ENCODE data around the gene SOX1.
A peak's percentile ranks its signal among the peaks of the same experiment; 100 is the strongest.

The SOX1 gene

DNA sequence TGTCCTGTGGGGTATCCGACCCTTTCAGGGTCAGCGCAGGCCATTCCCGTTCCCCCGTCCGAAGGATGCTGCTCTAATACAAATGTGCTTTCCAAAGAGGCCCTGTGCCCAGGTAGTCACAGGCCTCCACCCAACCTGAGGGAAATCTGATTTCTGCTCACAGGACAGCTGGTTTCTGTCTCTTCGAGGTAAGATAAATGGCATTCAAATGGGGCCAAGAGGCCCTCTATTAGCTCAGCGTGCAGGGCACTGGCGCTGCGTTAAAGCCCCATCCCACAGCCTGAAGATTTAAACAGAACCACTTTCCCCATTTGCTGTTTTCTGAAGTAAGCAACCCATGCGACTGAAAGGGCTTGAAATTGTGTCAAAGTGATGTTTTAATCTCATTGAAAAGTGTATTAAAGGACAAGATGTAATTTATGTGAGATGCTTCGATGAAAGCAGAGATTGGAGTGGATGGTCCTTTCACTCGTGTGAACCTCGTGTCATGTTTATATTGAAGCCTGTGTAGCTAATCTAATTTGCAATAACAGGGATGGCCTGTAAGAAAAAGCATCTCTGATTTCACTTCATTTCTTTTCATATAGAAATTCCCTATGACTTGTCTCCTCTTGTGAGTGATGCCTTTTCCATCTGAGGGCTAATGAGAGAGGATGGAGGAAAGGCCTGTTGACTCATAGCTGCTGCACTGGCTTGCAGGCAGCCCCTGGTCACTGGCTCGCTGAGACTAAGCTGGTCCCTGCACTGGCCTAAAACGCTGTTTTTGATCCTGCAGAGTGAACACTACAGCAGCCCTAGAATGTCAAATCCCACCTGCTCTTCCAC lies 7.3 kb upstream of the SOX1 start:
- no peak for DNase-seq

- no peak for DNase-seq
Observed at GRCh38 chr13:112060282-112060830, 6.6 kb upstream of the SOX1 start.

DNA sequence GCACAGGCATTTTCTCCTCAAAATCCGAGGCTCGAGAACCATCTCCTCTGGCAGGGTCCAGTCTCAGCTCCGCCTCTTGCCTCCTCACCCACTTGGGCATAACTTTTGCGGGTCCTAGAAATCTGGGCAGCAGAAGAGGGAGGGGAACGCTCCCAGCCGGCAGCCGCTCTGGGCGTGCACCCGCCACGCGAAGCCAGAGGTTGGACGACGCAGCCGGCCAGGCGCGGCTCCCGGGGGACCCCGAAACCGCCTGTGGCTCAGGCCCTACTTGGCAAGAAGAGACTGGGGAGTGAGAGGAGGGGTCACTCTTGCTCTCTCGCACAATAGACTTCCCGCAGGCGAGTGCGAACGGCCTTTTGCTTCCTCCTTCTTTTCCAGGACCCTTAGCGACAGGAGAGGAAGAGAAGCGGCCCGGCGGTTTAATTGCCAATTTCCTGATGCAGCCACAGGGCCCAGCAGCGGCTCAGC lies 6.0 kb upstream of the SOX1 start:
- no peak for DNase-seq

GRCh38 chr13:112061367-112062061 lies 5.4 kb upstream of the SOX1 start:
- no peak for DNase-seq

- DNase-seq: no peak
Observed at GRCh38 chr13:112062072-112062567, 4.8 kb upstream of the SOX1 start.

DNA sequence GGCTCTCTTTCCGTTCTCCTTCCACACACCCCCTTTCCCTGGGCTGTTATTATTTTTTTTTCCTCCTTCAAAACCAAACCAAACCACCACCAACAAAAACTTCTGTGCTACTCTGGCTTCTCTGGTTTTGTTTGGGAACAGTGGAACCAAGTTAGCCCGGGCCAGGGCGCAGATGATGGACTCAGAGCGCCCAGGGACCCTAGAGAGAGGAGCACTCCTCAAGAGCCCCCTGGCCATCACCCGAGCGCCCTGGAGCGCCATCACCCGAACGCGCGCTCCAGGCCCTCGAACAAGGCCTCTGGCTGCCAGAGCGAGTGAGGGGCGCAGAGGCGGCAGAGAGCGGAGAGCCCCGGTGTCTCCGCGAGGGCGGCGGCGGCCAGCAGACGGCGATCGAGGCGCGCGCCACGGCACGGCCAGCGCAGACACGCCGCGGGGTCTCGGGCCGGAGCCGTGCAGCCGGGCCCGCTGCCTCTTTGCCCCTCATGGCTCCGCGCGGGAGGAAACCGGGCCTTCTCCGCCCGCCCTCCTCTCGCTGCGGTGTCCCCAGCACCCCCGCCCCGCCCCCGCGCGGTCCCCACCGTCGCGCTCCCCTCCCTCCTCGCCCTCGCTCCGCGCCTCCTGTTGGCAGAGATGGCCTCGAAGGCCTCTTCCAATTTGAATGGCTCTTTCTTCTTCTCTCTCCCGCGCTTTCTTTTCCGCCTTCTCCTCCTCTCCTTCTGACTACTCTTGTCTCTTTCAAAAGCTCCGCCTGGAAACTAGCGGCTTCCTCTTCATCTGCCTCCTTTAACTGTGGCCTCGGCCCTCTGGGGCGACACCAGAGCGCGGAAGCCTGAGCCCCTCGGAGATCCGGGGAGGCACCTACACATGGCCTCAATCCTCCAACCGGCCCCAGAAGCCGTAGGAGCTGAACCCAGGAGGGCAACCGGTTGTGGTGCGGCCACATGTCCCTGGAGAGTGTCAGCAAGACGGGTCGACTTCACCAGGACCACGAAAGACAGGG lies 4.1 kb upstream of the SOX1 start:
- DNase-seq: no peak

GRCh38 chr13:112063807-112064206 lies 3.1 kb upstream of the SOX1 start:
- DNase-seq: no peak

- DNase-seq: no peak
Observed at GRCh38 chr13:112064222-112064621, 2.7 kb upstream of the SOX1 start.

GRCh38 chr13:112065521-112065866 lies 1.5 kb upstream of the SOX1 start:
- DNase-seq: no peak

DNA sequence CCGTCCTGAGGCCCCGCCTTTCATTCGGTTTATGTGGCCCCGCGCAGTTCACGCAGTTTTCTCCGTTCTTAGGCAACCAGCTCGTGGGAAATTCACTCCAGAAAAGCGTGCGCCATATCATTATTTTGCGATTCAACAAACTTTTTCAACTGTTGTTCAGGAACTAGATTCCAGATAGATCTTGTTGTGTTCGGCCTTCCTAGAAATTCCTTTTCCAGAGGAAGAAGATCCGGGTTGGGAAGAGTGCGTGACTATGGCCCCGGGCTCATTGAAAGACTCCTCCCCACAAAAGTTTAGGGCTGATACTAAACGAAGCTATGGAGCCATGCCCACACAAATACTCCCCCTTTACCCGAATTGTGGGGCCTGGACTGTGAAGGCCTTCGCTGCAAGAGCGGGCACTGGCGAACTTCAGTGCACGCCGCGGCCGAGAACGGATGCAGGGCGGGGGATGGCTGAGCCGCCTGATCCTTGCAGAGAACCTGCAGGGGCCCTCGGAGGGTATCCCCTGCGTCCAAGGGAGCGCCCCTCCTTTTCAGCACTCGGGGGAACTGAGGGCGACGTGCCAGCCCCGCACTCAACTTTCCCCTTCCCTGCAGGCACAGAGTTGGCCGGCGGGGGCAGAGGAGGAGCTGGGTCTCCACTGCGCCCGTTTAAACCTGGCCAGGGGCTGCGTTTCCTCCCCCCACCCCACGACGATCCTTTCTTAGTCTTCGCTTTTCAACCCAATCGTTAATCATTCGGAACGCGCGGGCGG lies 904 bp upstream of the SOX1 start:
- no peak for DNase-seq

GRCh38 chr13:112066624-112067004 lies 335 bp upstream of the SOX1 start:
- DNase-seq: peak; percentile 57

DNA sequence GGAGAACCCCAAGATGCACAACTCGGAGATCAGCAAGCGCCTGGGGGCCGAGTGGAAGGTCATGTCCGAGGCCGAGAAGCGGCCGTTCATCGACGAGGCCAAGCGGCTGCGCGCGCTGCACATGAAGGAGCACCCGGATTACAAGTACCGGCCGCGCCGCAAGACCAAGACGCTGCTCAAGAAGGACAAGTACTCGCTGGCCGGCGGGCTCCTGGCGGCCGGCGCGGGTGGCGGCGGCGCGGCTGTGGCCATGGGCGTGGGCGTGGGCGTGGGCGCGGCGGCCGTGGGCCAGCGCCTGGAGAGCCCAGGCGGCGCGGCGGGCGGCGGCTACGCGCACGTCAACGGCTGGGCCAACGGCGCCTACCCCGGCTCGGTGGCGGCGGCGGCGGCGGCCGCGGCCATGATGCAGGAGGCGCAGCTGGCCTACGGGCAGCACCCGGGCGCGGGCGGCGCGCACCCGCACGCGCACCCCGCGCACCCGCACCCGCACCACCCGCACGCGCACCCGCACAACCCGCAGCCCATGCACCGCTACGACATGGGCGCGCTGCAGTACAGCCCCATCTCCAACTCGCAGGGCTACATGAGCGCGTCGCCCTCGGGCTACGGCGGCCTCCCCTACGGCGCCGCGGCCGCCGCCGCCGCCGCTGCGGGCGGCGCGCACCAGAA lies 1.1 kb downstream of the SOX1 start:
- DNase-seq: no peak

- no peak for DNase-seq
Observed at GRCh38 chr13:112068540-112069060, 1.7 kb downstream of the SOX1 start.

DNA sequence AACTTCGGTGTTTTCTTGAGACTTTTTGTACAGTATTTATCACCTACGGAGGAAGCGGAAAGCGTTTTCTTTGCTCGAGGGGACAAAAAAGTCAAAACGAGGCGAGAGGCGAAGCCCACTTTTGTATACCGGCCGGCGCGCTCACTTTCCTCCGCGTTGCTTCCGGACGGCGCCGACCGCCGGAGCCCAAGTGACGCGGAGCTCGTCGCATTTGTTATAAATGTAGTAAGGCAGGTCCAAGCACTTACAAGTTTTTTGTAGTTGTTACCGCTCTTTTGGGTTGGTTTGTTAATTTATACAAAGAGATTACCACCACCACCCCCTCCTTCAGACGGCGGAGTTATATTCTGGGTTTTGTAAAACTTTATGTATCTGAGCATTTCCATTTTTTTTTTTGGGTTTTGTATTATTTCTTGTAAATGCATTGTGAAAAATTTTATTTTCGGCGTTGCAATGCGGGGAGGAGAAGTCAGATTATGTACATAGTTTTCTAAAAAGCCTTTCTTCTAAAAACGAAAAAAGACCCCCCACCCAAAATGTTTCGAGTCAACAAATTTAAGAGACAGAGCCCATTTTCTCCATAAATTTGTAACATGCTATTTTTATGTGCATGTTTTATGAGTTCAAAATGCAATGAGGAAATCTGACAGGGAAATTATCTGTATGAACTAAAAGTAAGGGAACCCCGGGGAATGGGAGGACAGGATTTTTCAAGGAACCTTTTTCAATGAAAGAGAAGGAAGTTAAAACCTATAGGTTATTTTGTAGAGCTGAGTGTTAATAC lies 2.3 kb downstream of the SOX1 start:
- no peak for DNase-seq

GRCh38 chr13:112069845-112070251 lies 2.9 kb downstream of the SOX1 start:
- DNase-seq: no peak

GRCh38 chr13:112071102-112071722 lies 4.3 kb downstream of the SOX1 start:
- DNase-seq: no peak

- DNase-seq: no peak
Observed at GRCh38 chr13:112071723-112072533, 5.0 kb downstream of the SOX1 start.

- DNase-seq: no peak
Observed at GRCh38 chr13:112072534-112073244, 5.7 kb downstream of the SOX1 start.
